Measurements from ENCODE around the gene CD99L2. TPM values are rescaled to one million over a fixed set of nuclear protein-coding genes. Genes with fewer than 3 reads are reported as not detected.

Gene CD99L2
- total and polyA plus RNA-seq, 12 donors, result 20.0 to 102 (median 55.4) TPM

DNA sequence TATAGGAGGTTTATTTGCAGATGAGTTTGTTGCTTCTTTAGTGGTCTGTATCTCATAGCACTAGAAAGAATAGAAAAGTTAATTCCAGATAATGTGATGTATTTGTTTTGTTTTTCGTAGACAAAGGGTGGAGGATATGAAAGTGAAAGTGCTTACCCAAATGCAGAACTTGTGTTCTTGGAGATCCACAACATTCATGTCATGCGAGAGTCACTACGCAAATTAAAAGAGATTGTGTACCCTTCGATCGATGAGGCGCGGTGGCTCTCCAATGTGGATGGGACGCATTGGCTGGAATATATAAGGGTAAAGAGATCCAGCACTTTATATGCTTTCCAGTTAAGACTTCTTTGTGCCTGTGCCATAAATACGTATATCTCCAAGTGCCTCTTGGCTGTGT is 162.0 kb downstream of the CD99L2 start:
- Histone ChIP-seq H3K9me3 (replicated peaks in 1 of 3) (no peaks in the 10 kb centered on the region), H3K27me3 (no peaks in the 10 kb centered on the region), H3K27ac (no peak overlapping the region), H3K4me1 (replicated peaks in 1 of 2) (no peaks in the 10 kb centered on the region), H3K4me3 (no peak overlapping the region), H3K36me3 (replicated peaks in 1 of 2) (peaks cover 0 to 13% of the 10 kb centered on the region in 2 donors)
- intact Hi-C loops (cut with DNase I), result no loop called here
- no peak for DNase-seq
- WGBS, 4 donors, result 69 to 94% (median 83%) methylated on average over 9 of the region's 9 CpGs
- no peak for TF ChIP-seq POLR2A (IDR thresholded peaks at IDR 0.05)
- TF ChIP-seq, protein P1, sequence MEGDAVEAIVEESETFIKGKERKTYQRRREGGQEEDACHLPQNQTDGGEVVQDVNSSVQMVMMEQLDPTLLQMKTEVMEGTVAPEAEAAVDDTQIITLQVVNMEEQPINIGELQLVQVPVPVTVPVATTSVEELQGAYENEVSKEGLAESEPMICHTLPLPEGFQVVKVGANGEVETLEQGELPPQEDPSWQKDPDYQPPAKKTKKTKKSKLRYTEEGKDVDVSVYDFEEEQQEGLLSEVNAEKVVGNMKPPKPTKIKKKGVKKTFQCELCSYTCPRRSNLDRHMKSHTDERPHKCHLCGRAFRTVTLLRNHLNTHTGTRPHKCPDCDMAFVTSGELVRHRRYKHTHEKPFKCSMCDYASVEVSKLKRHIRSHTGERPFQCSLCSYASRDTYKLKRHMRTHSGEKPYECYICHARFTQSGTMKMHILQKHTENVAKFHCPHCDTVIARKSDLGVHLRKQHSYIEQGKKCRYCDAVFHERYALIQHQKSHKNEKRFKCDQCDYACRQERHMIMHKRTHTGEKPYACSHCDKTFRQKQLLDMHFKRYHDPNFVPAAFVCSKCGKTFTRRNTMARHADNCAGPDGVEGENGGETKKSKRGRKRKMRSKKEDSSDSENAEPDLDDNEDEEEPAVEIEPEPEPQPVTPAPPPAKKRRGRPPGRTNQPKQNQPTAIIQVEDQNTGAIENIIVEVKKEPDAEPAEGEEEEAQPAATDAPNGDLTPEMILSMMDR (IDR thresholded peaks at IDR 0.05), result no peak

DNA sequence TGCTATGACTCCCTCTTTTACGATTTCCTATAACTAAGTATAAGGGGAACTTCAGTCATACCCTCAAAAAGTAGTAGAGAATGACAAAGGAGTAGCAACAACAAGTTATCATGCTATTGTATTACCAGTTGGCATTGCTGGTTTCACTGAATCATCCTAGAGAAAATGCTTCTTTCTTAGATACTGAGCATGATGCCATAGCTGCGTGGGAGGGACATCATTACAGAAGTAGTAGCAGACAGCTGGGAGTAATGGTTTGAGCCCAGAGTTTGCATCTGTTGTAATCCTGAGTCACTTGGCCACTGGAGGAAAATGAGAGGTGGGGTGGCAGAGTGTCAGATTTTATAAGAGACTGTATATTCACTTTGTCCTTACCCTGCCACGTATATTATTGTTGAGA is 166.7 kb downstream of the CD99L2 start:
- Histone ChIP-seq H3K4me1 (replicated peaks in 1 of 2) (no peaks in the 10 kb centered on the region), H3K27me3 (peaks cover 3% of the 10 kb centered on the region), H3K9me3 (replicated peaks in 1 of 3) (no peaks in the 10 kb centered on the region), H3K4me3 (no peak overlapping the region), H3K27ac (no peak overlapping the region), H3K36me3 (replicated peaks in 1 of 2) (no peaks in the 10 kb centered on the region)
- TF ChIP-seq, protein P1 (IDR thresholded peaks at IDR 0.05), result no peak
- no peak for TF ChIP-seq POLR2A (IDR thresholded peaks at IDR 0.05)
- WGBS, 4 donors, result 71 to 95% (median 84%) methylated on average over 3 of the region's 3 CpGs
- DNase-seq, result no peak
- intact Hi-C loops (cut with DNase I), result no loop called here

GRCh38 chrX:150730719-150731118 is 167.7 kb downstream of the CD99L2 start:
- Histone ChIP-seq H3K9me3 (replicated peaks in 1 of 3) (no peaks in the 10 kb centered on the region), H3K27ac (no peak overlapping the region), H3K4me3 (no peak overlapping the region), H3K36me3 (replicated peaks in 1 of 2) (no peaks in the 10 kb centered on the region), H3K27me3 (peaks cover 3% of the 10 kb centered on the region), H3K4me1 (replicated peaks in 1 of 2) (no peaks in the 10 kb centered on the region)
- no peak for TF ChIP-seq POLR2A (IDR thresholded peaks at IDR 0.05)
- TF ChIP-seq, protein P1 (IDR thresholded peaks at IDR 0.05), result no peak
- intact Hi-C loops (cut with DNase I), result no loop called here
- 67 to 89% (median 81%) methylated on average over 6 of the region's 6 CpGs for WGBS, 4 donors
- no peak for DNase-seq

DNA sequence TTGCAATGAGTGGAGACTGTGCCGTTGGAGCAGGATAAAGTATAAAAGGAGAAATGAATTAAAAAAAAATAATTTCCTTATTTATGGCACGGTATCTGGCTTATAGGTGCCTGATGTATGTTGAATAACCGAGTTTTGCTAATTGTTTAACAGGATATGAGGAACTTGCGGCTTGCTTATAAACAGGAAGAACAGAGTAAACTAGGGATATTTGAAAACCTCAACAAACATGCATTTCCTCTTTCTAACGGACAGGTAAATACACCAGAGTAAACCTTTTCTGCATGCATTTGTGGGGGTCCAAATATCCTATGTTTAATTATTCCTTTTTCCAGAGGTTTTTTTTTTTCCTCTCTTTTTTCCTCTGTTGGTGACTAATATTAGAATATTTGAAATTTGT is 168.5 kb downstream of the CD99L2 start:
- H3K4me3 ChIP-seq, result no peak overlapping the region
- intact Hi-C loops (cut with DNase I), result no loop called here
- no peaks in the 10 kb centered on the region for H3K9me3 ChIP-seq (replicated peaks in 1 of 3)
- no peak for DNase-seq
- no peaks in the 10 kb centered on the region for H3K36me3 ChIP-seq (replicated peaks in 1 of 2)
- 67 to 88% (median 80%) methylated on average over 5 of the region's 5 CpGs for WGBS, 4 donors
- no peak for TF ChIP-seq POLR2A (IDR thresholded peaks at IDR 0.05)
- TF ChIP-seq, protein P1 (IDR thresholded peaks at IDR 0.05), result no peak
- H3K4me1 ChIP-seq (replicated peaks in 1 of 2), result no peaks in the 10 kb centered on the region
- peaks cover 3% of the 10 kb centered on the region for H3K27me3 ChIP-seq
- no peak overlapping the region for H3K27ac ChIP-seq

Measured in adrenal gland (tissue), 12 donors.